NK-92 treated with Interleukin-12 subunit alpha and Interleukin-12 subunit beta, amount 100 ng/mL, for 24 hours (cell line): ENCODE results near the gene TEX264.

ENCODE experiments used
- DNase-seq: peaks from one replicate; lab custom pipeline; 2025; lab: John Stamatoyannopoulos, UW

The TEX264 gene

GRCh38 chr3:51673802-51674654 lies 3.0 kb downstream of the TEX264 start:
- no peak for DNase-seq

- no peak for DNase-seq
Measured at GRCh38 chr3:51675201-51675611, 4.2 kb downstream of the TEX264 start.

GRCh38 chr3:51676102-51676640 lies 5.1 kb downstream of the TEX264 start:
- no peak for DNase-seq

- no peak for DNase-seq
Measured at GRCh38 chr3:51677358-51677757, 6.3 kb downstream of the TEX264 start.

GRCh38 chr3:51678186-51678585 lies 7.1 kb downstream of the TEX264 start:
- no peak for DNase-seq

GRCh38 chr3:51678641-51679040 lies 7.6 kb downstream of the TEX264 start:
- DNase-seq, result no peak

GRCh38 chr3:51679318-51679717 lies 8.3 kb downstream of the TEX264 start:
- no peak for DNase-seq

GRCh38 chr3:51679777-51680176 lies 8.7 kb downstream of the TEX264 start:
- no peak for DNase-seq

- DNase-seq, result no peak
Measured at GRCh38 chr3:51680196-51680595, 9.1 kb downstream of the TEX264 start.

- no peak for DNase-seq
Measured at GRCh38 chr3:51680663-51681230, 9.7 kb downstream of the TEX264 start.

- DNase-seq, result no peak
Measured at GRCh38 chr3:51681453-51681852, 10.4 kb downstream of the TEX264 start.

- peak; percentile 43 for DNase-seq
Measured at GRCh38 chr3:51682079-51682478, 11.0 kb downstream of the TEX264 start.

GRCh38 chr3:51682526-51682925 lies 11.5 kb downstream of the TEX264 start:
- no peak for DNase-seq

GRCh38 chr3:51683566-51683965 lies 12.5 kb downstream of the TEX264 start:
- no peak for DNase-seq

- no peak for DNase-seq
Measured at GRCh38 chr3:51684971-51685751, 14.1 kb downstream of the TEX264 start.

GRCh38 chr3:51686056-51686455 lies 15.0 kb downstream of the TEX264 start:
- DNase-seq, result no peak

- DNase-seq, result peak; percentile 73
Measured at GRCh38 chr3:51686512-51687215, 15.6 kb downstream of the TEX264 start.

- no peak for DNase-seq
Measured at GRCh38 chr3:51687431-51688205, 16.6 kb downstream of the TEX264 start.

GRCh38 chr3:51688206-51688600 lies 17.2 kb downstream of the TEX264 start:
- no peak for DNase-seq

GRCh38 chr3:51691021-51691420 lies 20.0 kb downstream of the TEX264 start:
- DNase-seq, result no peak

GRCh38 chr3:51691949-51692348 lies 20.9 kb downstream of the TEX264 start:
- no peak for DNase-seq
